BJ (cell line): Measurements from ENCODE around the gene NME3. TPM values are rescaled to one million over a fixed set of nuclear protein-coding genes. Genes with fewer than 3 reads are reported as not detected.
A peak's percentile ranks its signal among the peaks of the same experiment; 100 is the strongest.

Source experiments
- CTCF ChIA-PET: fragments of 350-600 bp; formaldehyde crosslinking; extraction: SDS; loops from one replicate; lab custom pipeline; 2021; ENCODE audit warnings: antibody characterized with exemption, inconsistent platforms; lab: Yijun Ruan, JAX
- POLR2A ChIA-PET: fragments of 300-600 bp; sonication (Branson Sonifier 250); formaldehyde crosslinking; extraction: SDS; loops from one replicate; lab custom pipeline; 2021; ENCODE audit warnings: antibody characterized with exemption; lab: Charles Lee
- DNase-seq: peaks from one replicate; pipeline ENCODE4 v3.0.0-alpha.2; 2011; ENCODE audit warnings: low read depth
- H3K27me3 ChIP-seq: 2 replicates; pipeline ENCODE4 v1.6.0; 2011; ENCODE audit warnings: low read length; ENCODE audit not compliant: control insufficient read depth, insufficient read depth
- H3K36me3 ChIP-seq: 2 replicates; pipeline ENCODE4 v1.5.1; 2011; ENCODE audit warnings: low read length; ENCODE audit not compliant: control insufficient read depth, insufficient read depth
- H3K4me3 ChIP-seq: 2 replicates; pipeline ENCODE4 v1.5.1; 2011; ENCODE audit warnings: low read depth, mild to moderate bottlenecking, control low read depth, low read length
- CTCF ChIP-seq: IDR thresholded peaks from 2 replicates; pipeline ENCODE4 v1.5.1; 2011; ENCODE audit warnings: low read depth, mild to moderate bottlenecking, control low read depth, inconsistent platforms, low read length, moderate library complexity; ENCODE audit not compliant: insufficient read depth
- polyA plus RNA-seq: library from polyadenylated mRNA; depleted of rRNA; stranded (reverse); fragments of >200 nt; gene quantifications from 2 replicates; pipeline ENCODE4 v1.2.3, GENCODE V29; 2011

The NME3 gene
- polyA plus RNA-seq, 1 experiment: 34.3 TPM

GRCh38 chr16:1812732-1813163 lies 41.4 kb upstream of the NME3 start:
- peaks cover 14% of the 10 kb centered on the region for H3K36me3 ChIP-seq
- CTCF ChIA-PET: interaction anchor here (0.6 to 2.5 kb wide), 9 partner anchors 10 to 1580 kb away, joined by 3 to 15 read pairs (median 3); no protein-coding TSS in a partner anchor
- H3K27me3 ChIP-seq: no peaks in the 10 kb centered on the region
- POLR2A ChIA-PET: no interaction called here
- TF ChIP-seq CTCF: peak; percentile 74
- no peak overlapping the region for H3K4me3 ChIP-seq
- DNase-seq: no peak

- TF ChIP-seq CTCF: no peak
- POLR2A ChIA-PET: no interaction called here
- H3K36me3 ChIP-seq: peaks cover 13% of the 10 kb centered on the region
- no peak overlapping the region for H3K4me3 ChIP-seq
- no peak for DNase-seq
- CTCF ChIA-PET: interaction anchor here (1.1 kb wide), 1 partner anchor 28 kb away, joined by 3 read pairs; the partner anchor contains the start of genes NUBP2 and SPSB3
- no peaks in the 10 kb centered on the region for H3K27me3 ChIP-seq
Measured at GRCh38 chr16:1810536-1810935, 39.2 kb upstream of the NME3 start.

GRCh38 chr16:1810106-1810505 lies 38.8 kb upstream of the NME3 start:
- DNase-seq: no peak
- ChIA-PET POLR2A (no interaction called here), CTCF (no interaction called here)
- TF ChIP-seq CTCF: no peak
- Histone ChIP-seq H3K36me3 (peaks cover 11% of the 10 kb centered on the region), H3K27me3 (no peaks in the 10 kb centered on the region), H3K4me3 (no peak overlapping the region)

- TF ChIP-seq CTCF: no peak
- CTCF ChIA-PET: no interaction called here
- no peak overlapping the region for H3K4me3 ChIP-seq
- H3K36me3 ChIP-seq: peaks cover 11% of the 10 kb centered on the region
- DNase-seq: no peak
- POLR2A ChIA-PET: no interaction called here
- no peaks in the 10 kb centered on the region for H3K27me3 ChIP-seq
Measured at GRCh38 chr16:1809281-1809801, 38.0 kb upstream of the NME3 start.

- ChIA-PET POLR2A (no interaction called here), CTCF (no interaction called here)
- H3K4me3 ChIP-seq: no peak overlapping the region
- H3K27me3 ChIP-seq: no peaks in the 10 kb centered on the region
- peaks cover 10% of the 10 kb centered on the region for H3K36me3 ChIP-seq
- DNase-seq: no peak
- no peak for TF ChIP-seq CTCF
Measured at GRCh38 chr16:1808691-1809090, 37.3 kb upstream of the NME3 start.
